SK-N-SH (cell line): Measurements from ENCODE around the gene PAPSS2. TPM values are rescaled to one million over a fixed set of nuclear protein-coding genes. Genes with fewer than 3 reads are reported as not detected.

ENCODE experiments used
- CTCF ChIA-PET: fragments of 300-600, 350-600 bp; formaldehyde crosslinking; extraction: SDS; loops from one replicate; lab custom pipeline; 2021; lab: Yijun Ruan, JAX
- POLR2A ChIA-PET: fragments of 350-600 bp; sonication (Branson Sonifier 250); formaldehyde crosslinking; extraction: SDS; loops from one replicate; lab custom pipeline; 2020; ENCODE audit warnings: antibody characterized with exemption, inconsistent platforms; lab: Yijun Ruan, JAX
- DNase-seq: peaks from one replicate; pipeline ENCODE4 v3.0.0; 2012
- H2AFZ ChIP-seq: fragments of 200-600 bp; sonication (generic); 2 replicates; pipeline ENCODE4 v1.8.1; 2016; ENCODE audit warnings: antibody characterized with exemption, mild to moderate bottlenecking, low read depth
- H3F3A ChIP-seq: fragments of 200-600 bp; sonication (generic); replicated peaks from 2 replicates; pipeline ENCODE3; 2016; ENCODE audit warnings: antibody characterized with exemption, mild to moderate bottlenecking; ENCODE audit not compliant: insufficient read depth
- H3K27ac ChIP-seq, 2 experiments: fragments of 200-500 bp in 1 of 2; fragments of 200-600 bp in 1 of 2; sonication (Bioruptor generic) in 1 of 2; sonication (generic), shearing (Covaris generic) in 1 of 2; 2 replicates each; pipeline versions ENCODE4 v1.5.1 to v1.6.1; 2014 to 2016; ENCODE audit warnings: low read depth in 2 of 2, inconsistent platforms in 1 of 2, low read length in 1 of 2, mild to moderate bottlenecking in 1 of 2, mixed read lengths in 1 of 2
- H3K27me3 ChIP-seq: fragments of 200-600 bp; sonication (generic), shearing (Covaris generic); 2 replicates; pipeline ENCODE4 v1.6.1; 2016; ENCODE audit warnings: mixed run types; ENCODE audit not compliant: insufficient read depth
- H3K36me3 ChIP-seq, 2 experiments: fragments of 200-500 bp in 1 of 2; fragments of 200-600 bp in 1 of 2; sonication (Bioruptor generic) in 1 of 2; sonication (generic) in 1 of 2; replicated peaks in 1 of 2; 2 replicates each; pipeline versions ENCODE3 to v1.5.1; 2014 to 2016; ENCODE audit warnings: low read length in 1 of 2, mild to moderate bottlenecking in 1 of 2; ENCODE audit not compliant: insufficient read depth in 2 of 2, control insufficient read depth in 1 of 2
- H3K4me1 ChIP-seq, 2 experiments: fragments of 200-500 bp in 1 of 2; fragments of 200-600 bp in 1 of 2; sonication (Bioruptor generic) in 1 of 2; sonication (generic), shearing (Covaris generic) in 1 of 2; 2 replicates each; pipeline versions ENCODE4 v1.5.1 to v1.6.1; 2014 to 2016; ENCODE audit warnings: low read depth in 1 of 2, low read length in 1 of 2, mixed run types in 1 of 2; ENCODE audit not compliant: insufficient read depth in 2 of 2, control insufficient read depth in 1 of 2
- H3K4me2 ChIP-seq: fragments of 200-600 bp; sonication (generic), shearing (Covaris generic); 2 replicates; pipeline ENCODE4 v1.6.1; 2017; ENCODE audit warnings: mixed run types
- H3K4me3 ChIP-seq, 2 experiments: fragments of 200-500 bp in 1 of 2; fragments of 200-600 bp in 1 of 2; sonication (Bioruptor generic) in 1 of 2; sonication (generic), shearing (Covaris generic) in 1 of 2; 2 replicates each; pipeline versions ENCODE4 v1.5.1 to v1.8.1; 2014 to 2016; ENCODE audit warnings: low read depth in 2 of 2, inconsistent platforms in 1 of 2, low read length in 1 of 2, mild to moderate bottlenecking in 1 of 2, mixed read lengths in 1 of 2, moderate library complexity in 1 of 2
- H3K79me2 ChIP-seq: fragments of 200-600 bp; sonication (generic); 2 replicates; pipeline ENCODE4 v1.8.1; 2017; ENCODE audit warnings: mild to moderate bottlenecking; ENCODE audit not compliant: insufficient read depth
- H3K9ac ChIP-seq: fragments of 200-600 bp; sonication (generic); 2 replicates; pipeline ENCODE4 v1.6.1; 2017; ENCODE audit warnings: mixed run types
- H3K9me2 ChIP-seq: fragments of 200-600 bp; sonication (generic); 2 replicates; pipeline ENCODE4 v1.6.1; 2017; ENCODE audit warnings: mixed run types
- H3K9me3 ChIP-seq: fragments of 200-600 bp; sonication (generic); 2 replicates; pipeline ENCODE4 v1.6.1; 2017; ENCODE audit warnings: mixed run types, mild to moderate bottlenecking, moderate library complexity
- H4K20me1 ChIP-seq: fragments of 200-600 bp; sonication (generic); 2 replicates; pipeline ENCODE4 v1.6.1; 2017; ENCODE audit warnings: mild to moderate bottlenecking, mixed run types; ENCODE audit not compliant: insufficient read depth
- CHD2 ChIP-seq: fragments of 150-350 bp; IDR thresholded peaks from 2 replicates; pipeline ENCODE4 v1.6.1; 2018; ENCODE audit warnings: low read length; ENCODE audit not compliant: partially characterized antibody
- ELF1 ChIP-seq: IDR thresholded peaks from 2 replicates; pipeline ENCODE4 v1.4.0; 2012
- EP300 ChIP-seq, 2 experiments: IDR thresholded peaks; 2 replicates each; pipeline versions ENCODE4 v1.4.0 to v1.6.1; 2012; ENCODE audit warnings: borderline replicate concordance in 1 of 2, low read depth in 1 of 2, low read length in 1 of 2
- FOSL2 ChIP-seq: IDR thresholded peaks from 2 replicates; pipeline ENCODE4 v1.4.0; 2012; ENCODE audit warnings: low read depth, mild to moderate bottlenecking, moderate library complexity, borderline replicate concordance
- GATA2 ChIP-seq: sonication (generic); formaldehyde crosslinking; IDR thresholded peaks from 2 replicates; pipeline ENCODE4 v1.5.0; 2020; ENCODE audit warnings: mild to moderate bottlenecking, missing genetic modification reagents
- JUND ChIP-seq: IDR thresholded peaks from 2 replicates; pipeline ENCODE4 v1.4.0; 2012
- MEF2A ChIP-seq: IDR thresholded peaks from 2 replicates; pipeline ENCODE4 v1.4.0; 2012; ENCODE audit warnings: low read depth, borderline replicate concordance
- MXI1 ChIP-seq: IDR thresholded peaks from 2 replicates; pipeline ENCODE4 v1.6.1; 2012; ENCODE audit warnings: mild to moderate bottlenecking, low read depth, low read length, improper control_type of control experiment
- PBX3 ChIP-seq: IDR thresholded peaks from 2 replicates; pipeline ENCODE4; 2012
- RAD21 ChIP-seq: IDR thresholded peaks from 2 replicates; pipeline ENCODE4 v1.6.1; 2012; ENCODE audit warnings: mild to moderate bottlenecking, low read length
- REST ChIP-seq: IDR thresholded peaks from 2 replicates; pipeline ENCODE4 v1.6.1; 2012; ENCODE audit warnings: mild to moderate bottlenecking, low read depth, low read length, moderate library complexity
- RFX5 ChIP-seq: IDR thresholded peaks from 2 replicates; pipeline ENCODE4 v1.6.1; 2012; ENCODE audit warnings: mild to moderate bottlenecking, improper control_type of control experiment, low read length
- SIN3A ChIP-seq: IDR thresholded peaks from 2 replicates; pipeline ENCODE4 v1.6.1; 2012; ENCODE audit warnings: low read depth, mild to moderate bottlenecking, low read length, moderate library complexity, borderline replicate concordance
- TAF1 ChIP-seq: IDR thresholded peaks from 2 replicates; pipeline ENCODE4 v1.6.1; 2012; ENCODE audit warnings: low read depth, mild to moderate bottlenecking, low read length, moderate library complexity, borderline replicate concordance
- TEAD4 ChIP-seq: IDR thresholded peaks from 2 replicates; pipeline ENCODE4 v1.4.0; 2012; ENCODE audit warnings: mild to moderate bottlenecking, borderline replicate concordance; ENCODE audit not compliant: insufficient read depth
- USF2 ChIP-seq: fragments of 150-350 bp; IDR thresholded peaks from 2 replicates; pipeline ENCODE4 v1.6.1; 2017; ENCODE audit warnings: antibody characterized with exemption, low read length, low read depth, borderline replicate concordance
- WGBS: methylation state at CpG from one replicate; pipeline ENCODE4 v1.1.6; 2017; ENCODE audit warnings: low lambda C conversion rate; 5-methylcytosine and 5-hydroxymethylcytosine counted together
- polyA plus RNA-seq, 3 experiments: library from polyadenylated mRNA; depleted of rRNA; stranded (reverse); fragments of >200 nt; gene quantifications; 2 replicates each; pipeline ENCODE4 v1.2.3, GENCODE V29; 2012
- TF ChIP-seq, protein P1 (sequence below): fragments of 200-600 bp; sonication (generic); IDR thresholded peaks from 2 replicates; pipeline ENCODE4 v1.6.1; 2017; ENCODE audit warnings: antibody characterized with exemption, mild to moderate bottlenecking, moderate library complexity

The PAPSS2 gene
- polyA plus RNA-seq, 1 of the 3 experiments (the other 2 are of a cell fraction), result 50.0 TPM

GRCh38 chr10:87763086-87763861, 103.6 kb downstream of the PAPSS2 start:
- POLR2A ChIA-PET, result interaction anchor here (0.7 kb wide), 1 partner anchor 55 kb away, joined by 3 read pairs; no protein-coding TSS in a partner anchor
- Histone ChIP-seq H3K9me2 (no peaks in the 10 kb centered on the region), H2AFZ (no peak overlapping the region), H3K9ac (no peak overlapping the region), H3K36me3 (peaks cover 56 to 62% of the 10 kb centered on the region in 2 experiments), H3K4me2 (no peak overlapping the region), H3K27me3 (no peaks in the 10 kb centered on the region), H3F3A (peaks cover 16% of the 10 kb centered on the region), H3K79me2 (peaks cover 12% of the 10 kb centered on the region; the same call in 1 of the 2 replicates), H4K20me1 (no peaks in the 10 kb centered on the region), H3K4me1 (peaks cover 0 to 15% of the 10 kb centered on the region in 2 experiments; a peak in 1 of 4 replicates), H3K9me3 (no peaks in the 10 kb centered on the region), H3K4me3 (no peak overlapping the region), H3K27ac (peak overlapping the region in 1 of 2 experiments; percentile 18; a peak in 1 of 4 replicates)
- TF ChIP-seq EP300 (IDR thresholded peaks at IDR 0.05; ENCODE audit: borderline replicate concordance in 1 of 2, low read depth in 1 of 2, low read length in 1 of 2) (no peak), RAD21 (no peak), TEAD4 (no peak), MEF2A (no peak), MXI1 (no peak), RFX5 (no peak), PBX3 (peak; percentile 35; the same call in 1 of the 2 replicates), JUND (peak; percentile 42), CHD2 (no peak), SIN3A (no peak), FOSL2 (peak; percentile 23; the same call in 1 of the 2 replicates), REST (no peak), USF2 (no peak), ELF1 (no peak), TAF1 (no peak), GATA2 (CRISPR knock-in tag) (no peak)
- TF ChIP-seq, protein P1, sequence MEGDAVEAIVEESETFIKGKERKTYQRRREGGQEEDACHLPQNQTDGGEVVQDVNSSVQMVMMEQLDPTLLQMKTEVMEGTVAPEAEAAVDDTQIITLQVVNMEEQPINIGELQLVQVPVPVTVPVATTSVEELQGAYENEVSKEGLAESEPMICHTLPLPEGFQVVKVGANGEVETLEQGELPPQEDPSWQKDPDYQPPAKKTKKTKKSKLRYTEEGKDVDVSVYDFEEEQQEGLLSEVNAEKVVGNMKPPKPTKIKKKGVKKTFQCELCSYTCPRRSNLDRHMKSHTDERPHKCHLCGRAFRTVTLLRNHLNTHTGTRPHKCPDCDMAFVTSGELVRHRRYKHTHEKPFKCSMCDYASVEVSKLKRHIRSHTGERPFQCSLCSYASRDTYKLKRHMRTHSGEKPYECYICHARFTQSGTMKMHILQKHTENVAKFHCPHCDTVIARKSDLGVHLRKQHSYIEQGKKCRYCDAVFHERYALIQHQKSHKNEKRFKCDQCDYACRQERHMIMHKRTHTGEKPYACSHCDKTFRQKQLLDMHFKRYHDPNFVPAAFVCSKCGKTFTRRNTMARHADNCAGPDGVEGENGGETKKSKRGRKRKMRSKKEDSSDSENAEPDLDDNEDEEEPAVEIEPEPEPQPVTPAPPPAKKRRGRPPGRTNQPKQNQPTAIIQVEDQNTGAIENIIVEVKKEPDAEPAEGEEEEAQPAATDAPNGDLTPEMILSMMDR, result no peak
- CTCF ChIA-PET, result interaction anchor here (1.2 to 1.6 kb wide), 3 partner anchors 9 to 106 kb away, joined by 3 read pairs; no protein-coding TSS in a partner anchor
- DNase-seq, result no peak
- 90% methylated on average over 5 of the region's 5 CpGs for WGBS
